Activated T-helper 9 cell treated with anti-CD3 and anti-CD28 coated beads, Interleukin-2, amount 50 U/mL, for 16 hours (primary cell): ENCODE data around the gene LAMA3.

Experiments
- DNase-seq: peaks from one replicate; pipeline ENCODE4 v3.0.0-alpha.2; 2020; ENCODE audit warnings: low read depth

The LAMA3 gene

DNA sequence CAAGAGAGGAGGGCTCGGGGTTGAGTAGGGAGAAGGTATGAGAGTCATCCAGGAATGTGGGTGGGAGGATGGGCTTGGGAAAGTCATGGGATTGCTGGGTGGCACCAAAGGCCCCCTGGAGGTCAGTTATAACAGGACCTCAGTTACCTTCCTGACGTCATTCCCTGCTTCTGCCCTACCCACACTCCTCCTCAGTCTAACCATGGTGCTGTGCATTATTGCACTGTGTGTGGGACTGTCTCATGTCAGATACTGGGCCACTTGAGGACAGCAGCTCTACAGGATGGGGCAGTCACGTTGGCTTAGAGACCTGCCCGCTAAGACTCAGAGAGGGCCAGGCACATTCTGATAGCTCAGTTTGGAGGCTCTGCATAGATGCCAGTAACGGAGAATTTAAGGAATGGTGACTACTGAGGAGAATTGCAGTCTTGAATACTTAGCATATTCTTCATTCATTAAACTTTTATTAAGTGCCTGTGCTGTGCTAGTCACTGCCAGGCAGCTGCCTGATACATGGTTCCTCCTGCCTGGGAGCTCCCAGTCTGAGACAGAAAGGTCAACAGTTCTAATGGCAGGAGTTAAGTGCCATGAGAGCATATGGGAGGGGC is 90.5 kb downstream of the LAMA3 start:
- DNase-seq = no peak

DNA sequence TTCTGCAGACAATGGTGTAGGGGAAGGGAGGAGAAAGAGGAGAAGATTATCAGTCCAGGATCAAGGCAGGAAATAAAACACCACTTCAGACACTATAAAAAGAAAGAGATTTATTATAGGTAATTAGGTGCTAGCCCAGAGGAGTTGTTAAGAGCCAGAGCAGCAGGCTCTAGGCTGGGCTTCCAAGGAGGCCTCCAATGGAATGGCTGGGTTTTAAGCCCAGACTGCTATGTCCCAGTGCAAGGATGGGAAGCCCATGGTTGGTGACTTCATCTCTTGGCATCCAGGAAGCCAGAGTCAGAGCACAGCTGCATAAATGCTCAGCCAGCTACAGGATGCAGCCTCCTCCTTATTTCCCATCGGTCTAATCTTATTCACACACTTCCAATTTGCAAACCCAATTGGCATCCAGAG is 95.6 kb downstream of the LAMA3 start:
- no peak for DNase-seq

DNA sequence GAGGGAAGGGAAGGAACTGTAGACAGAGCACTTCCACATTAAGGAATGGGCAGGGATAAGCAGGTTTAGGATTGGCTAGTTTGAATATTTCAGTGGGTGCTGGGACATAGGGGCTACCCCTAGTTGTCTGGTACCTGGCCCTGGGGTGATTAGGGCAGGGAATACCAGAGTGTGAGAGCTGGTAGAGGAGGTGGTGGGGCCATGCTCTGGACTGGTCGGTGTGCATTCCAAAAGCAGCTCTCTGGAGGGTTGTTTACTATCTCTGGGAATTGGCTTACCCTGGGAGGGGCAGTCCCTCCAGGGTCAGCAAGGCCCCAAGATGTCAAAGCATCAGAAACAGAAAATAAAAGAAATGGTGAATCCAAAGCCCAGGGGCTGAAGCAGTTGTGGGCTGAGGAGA is 103.8 kb downstream of the LAMA3 start:
- no peak for DNase-seq

DNA sequence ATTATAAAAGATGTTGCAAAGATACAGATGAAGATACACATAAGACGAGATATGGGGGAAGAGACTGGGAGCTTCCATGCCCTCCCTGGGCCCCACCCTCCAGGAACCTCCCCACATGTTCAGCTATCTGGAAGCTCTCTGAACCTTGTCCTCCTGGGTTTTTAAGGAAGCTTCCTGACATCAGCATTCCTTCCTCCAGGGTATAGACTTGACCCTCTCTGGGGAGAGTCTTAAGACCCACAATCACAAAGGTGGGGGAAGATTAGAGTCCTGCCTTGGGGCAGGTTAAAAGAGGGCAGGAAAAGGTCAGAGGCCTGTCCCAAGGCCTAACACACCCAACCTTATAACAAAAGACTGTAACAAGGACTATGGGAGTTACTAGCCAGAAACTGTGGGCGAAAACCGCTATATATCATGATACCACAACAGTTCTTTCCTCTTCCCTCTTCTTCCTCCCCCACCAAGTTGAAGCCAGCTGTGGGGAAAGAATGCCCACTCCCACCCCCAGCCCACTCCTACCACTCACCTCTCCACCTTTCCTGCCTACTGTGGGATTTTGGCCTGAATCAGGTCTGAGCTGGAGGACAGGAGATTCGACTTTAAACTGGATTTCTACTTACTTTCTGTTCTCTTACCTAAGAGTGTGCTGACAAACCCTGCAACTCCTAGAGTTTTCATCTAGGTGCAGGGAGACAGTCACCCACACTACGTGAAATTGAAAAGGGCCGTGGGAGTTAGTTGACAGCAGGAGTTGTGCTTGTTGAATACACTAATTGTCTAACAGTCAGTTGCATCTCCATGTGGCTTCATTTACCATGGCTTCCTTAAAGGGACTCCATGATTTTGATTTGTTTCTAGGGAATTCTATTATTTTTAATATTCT is 105.0 kb downstream of the LAMA3 start:
- no peak for DNase-seq

- no peak for DNase-seq
Measured at GRCh38 chr18:23798249-23798648, 109.0 kb downstream of the LAMA3 start.

GRCh38 chr18:23798824-23799223 is 109.6 kb downstream of the LAMA3 start:
- DNase-seq = no peak

GRCh38 chr18:23799540-23799939 is 110.3 kb downstream of the LAMA3 start:
- DNase-seq = no peak

- DNase-seq = no peak
Measured at GRCh38 chr18:23800902-23801301, 111.6 kb downstream of the LAMA3 start.

- no peak for DNase-seq
Measured at GRCh38 chr18:23802817-23803216, 113.6 kb downstream of the LAMA3 start.

- DNase-seq = no peak
Measured at GRCh38 chr18:23803755-23804154, 114.5 kb downstream of the LAMA3 start.

- no peak for DNase-seq
Measured at GRCh38 chr18:23805898-23806297, 116.6 kb downstream of the LAMA3 start.

DNA sequence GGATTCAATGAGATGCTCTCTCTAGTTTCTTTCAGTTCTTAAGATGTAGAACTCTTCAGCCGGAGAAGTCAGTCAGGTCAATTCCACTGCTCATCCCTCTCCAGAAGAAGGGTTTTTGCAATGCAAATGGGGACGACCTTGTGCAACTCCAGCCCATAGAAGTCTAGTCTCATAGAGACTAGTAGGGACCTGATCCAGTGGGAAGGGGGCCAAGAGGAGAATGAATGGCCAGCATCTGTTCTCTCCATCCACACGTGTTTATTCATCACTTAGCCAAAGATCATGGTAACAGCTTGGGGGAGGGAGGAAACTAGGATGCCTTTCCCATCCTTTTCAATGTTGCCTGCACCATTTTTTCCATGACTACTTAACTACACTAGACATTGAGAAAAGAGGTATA is 120.2 kb downstream of the LAMA3 start:
- DNase-seq = no peak

DNA sequence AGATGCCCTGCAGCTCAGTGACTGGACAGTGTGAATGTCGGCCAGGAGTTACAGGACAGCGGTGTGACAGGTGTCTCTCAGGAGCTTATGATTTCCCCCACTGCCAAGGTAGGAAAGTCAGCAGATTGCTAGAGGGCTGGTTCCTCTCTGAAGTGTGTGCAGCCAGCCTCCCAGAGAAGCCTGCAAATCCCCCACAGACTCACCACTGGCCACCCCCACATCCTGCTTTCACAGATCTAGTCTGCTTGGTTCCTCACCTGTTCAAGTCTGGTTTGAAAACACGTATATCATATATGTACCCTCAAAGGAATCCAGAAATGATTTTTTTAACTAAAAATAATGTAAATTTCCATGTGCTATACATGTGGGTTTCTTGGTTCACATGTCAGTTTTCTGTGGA is 121.1 kb downstream of the LAMA3 start:
- DNase-seq = no peak

DNA sequence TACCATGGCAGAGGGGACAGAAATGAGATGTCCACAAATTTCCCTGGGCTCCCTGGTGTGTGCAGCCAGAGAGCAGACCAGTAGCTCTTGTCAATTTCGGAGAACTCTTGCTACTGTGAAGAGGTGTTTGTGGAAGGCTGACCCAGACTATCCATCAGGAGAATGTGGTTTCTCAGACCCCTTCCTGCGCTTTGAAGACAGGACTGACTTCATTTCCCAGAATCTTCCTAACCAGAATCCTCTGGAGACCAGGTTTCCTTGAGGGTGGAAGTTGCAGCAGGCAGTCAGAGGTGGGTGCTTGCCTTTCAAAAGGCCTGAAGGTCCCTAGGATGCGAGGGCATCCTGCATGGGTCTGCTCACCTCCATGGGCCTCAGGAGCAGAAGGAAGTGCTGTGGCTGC is 121.9 kb downstream of the LAMA3 start:
- no peak for DNase-seq

- DNase-seq = no peak
Measured at GRCh38 chr18:23812546-23813440, 123.5 kb downstream of the LAMA3 start.

GRCh38 chr18:23814991-23815614 is 125.8 kb downstream of the LAMA3 start:
- no peak for DNase-seq

DNA sequence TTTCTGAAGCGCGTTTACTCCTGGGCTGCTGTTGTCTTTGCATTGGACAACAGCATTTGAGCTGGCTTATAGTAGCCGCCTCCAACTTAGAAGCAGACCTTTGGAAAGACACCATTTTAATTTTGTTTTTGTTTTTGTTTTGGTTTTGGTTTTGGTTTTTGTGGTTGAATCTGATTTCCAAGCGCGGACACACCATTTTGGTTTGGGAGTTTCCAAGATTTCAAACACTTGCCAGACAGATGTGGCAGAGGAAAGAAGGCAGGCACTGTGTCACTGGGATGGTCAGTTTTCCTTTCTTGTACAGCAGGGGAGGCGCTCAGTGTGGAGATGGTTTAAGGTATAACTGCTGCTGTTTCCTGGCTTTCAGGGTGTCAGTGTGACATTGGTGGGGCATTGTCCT is 126.8 kb downstream of the LAMA3 start:
- no peak for DNase-seq

GRCh38 chr18:23816740-23817139 is 127.5 kb downstream of the LAMA3 start:
- DNase-seq = no peak

GRCh38 chr18:23819001-23819400 is 129.7 kb downstream of the LAMA3 start:
- no peak for DNase-seq

DNA sequence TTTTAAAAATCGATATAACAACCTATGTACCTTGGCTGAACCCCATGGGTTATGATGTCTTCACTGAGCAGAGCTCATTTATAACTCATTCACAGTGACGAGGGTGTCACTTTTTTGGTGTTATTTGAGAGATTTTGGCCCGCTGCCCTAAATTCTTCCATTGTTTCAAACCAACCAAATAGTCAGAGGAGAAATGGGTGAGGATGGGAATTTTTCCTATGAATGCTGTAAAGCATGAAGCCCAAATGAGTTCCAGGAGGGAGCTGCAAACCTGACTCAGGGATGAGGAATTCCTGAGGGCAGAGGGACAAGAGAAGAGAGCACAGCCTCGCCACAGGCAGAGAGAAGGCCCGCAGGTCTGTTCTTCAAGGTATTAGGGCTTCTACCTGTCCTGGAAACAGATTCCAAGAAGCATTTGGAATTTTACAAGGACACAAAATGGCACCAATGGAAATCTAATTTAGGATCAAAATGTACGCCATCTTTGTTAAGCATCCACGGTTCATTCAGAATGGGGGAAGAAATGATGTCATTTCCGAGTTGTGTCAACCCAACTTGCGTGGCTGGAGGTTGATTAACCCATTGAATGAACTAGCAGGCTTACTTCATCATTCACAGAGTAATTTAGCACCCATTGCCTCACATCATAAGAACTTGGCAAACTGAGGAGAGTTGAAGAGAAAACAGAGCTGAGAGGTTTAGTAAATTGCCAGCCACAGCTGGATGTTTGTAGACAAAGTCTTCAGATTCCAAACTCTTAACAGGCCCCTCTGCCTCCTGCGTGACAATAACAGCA is 133.5 kb downstream of the LAMA3 start:
- no peak for DNase-seq

- DNase-seq = no peak
Measured at GRCh38 chr18:23824240-23824639, 135.0 kb downstream of the LAMA3 start.
